ENCODE data around the gene MSL2.

Gene MSL2

GRCh38 chr3:136186344-136186743, 9.8 kb downstream of the MSL2 start:
- TF ChIP-seq, protein P1, sequence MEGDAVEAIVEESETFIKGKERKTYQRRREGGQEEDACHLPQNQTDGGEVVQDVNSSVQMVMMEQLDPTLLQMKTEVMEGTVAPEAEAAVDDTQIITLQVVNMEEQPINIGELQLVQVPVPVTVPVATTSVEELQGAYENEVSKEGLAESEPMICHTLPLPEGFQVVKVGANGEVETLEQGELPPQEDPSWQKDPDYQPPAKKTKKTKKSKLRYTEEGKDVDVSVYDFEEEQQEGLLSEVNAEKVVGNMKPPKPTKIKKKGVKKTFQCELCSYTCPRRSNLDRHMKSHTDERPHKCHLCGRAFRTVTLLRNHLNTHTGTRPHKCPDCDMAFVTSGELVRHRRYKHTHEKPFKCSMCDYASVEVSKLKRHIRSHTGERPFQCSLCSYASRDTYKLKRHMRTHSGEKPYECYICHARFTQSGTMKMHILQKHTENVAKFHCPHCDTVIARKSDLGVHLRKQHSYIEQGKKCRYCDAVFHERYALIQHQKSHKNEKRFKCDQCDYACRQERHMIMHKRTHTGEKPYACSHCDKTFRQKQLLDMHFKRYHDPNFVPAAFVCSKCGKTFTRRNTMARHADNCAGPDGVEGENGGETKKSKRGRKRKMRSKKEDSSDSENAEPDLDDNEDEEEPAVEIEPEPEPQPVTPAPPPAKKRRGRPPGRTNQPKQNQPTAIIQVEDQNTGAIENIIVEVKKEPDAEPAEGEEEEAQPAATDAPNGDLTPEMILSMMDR (IDR thresholded peaks at IDR 0.05), result no peak

DNA sequence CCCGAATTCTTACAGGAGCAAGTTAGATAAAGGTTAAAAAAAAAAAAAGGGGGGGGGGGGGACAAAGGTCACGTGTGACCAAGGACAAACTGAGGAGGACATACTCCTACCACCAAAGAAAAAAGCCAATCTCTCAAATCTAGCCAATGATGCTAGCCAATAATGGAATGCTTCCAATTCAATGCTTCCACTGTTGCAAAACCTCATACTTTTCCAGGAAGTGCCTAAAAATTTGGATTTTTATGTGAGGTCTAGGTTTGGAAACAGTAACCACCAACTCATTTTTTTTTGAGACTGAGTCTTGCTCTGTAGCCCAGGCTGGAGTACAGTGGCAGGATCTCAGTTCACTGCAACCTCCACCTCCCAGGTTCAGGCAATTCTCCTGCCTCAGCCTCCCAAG, 11.4 kb downstream of the MSL2 start:
- TF ChIP-seq, protein P1 (IDR thresholded peaks at IDR 0.05), result no peak

DNA sequence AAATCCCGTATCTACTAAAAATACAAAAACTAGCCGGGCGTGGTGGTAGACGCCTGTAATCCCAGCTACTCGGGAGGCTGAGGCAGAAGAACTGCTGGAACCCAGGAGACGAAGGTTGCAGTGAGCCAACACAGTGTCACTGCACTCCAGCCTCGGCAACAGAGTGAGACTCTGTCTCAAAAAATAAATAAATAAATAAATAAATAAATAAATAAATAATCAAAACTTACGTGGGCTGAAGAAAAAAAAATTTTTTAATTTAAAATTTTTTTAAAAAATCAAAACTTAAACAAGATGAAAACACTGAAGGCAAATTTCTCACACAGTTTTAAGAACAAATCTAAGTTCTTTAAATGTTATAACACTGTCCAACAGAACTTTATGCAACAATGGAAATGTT, 14.4 kb downstream of the MSL2 start:
- TF ChIP-seq, protein P1 (IDR thresholded peaks at IDR 0.05), result no peak

DNA sequence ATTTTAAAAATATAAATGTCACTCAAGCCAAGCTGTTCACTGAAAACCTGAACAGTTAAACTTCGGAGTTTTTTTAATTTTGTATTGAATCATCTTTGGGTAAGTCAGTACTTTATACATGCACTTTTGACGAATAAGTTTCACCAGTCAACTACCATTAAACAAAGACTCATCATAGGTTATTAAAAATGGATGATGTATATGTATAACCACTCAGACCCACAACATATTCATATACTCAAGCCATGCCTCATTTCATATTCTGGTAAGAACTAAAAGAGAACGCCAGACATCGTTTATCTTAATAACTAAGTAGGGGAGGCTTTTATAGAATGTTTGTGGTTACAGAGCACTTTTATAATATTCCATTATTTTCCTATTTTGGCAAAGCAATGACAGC, 18.3 kb downstream of the MSL2 start:
- TF ChIP-seq, protein P1 (IDR thresholded peaks at IDR 0.05), result no peak

DNA sequence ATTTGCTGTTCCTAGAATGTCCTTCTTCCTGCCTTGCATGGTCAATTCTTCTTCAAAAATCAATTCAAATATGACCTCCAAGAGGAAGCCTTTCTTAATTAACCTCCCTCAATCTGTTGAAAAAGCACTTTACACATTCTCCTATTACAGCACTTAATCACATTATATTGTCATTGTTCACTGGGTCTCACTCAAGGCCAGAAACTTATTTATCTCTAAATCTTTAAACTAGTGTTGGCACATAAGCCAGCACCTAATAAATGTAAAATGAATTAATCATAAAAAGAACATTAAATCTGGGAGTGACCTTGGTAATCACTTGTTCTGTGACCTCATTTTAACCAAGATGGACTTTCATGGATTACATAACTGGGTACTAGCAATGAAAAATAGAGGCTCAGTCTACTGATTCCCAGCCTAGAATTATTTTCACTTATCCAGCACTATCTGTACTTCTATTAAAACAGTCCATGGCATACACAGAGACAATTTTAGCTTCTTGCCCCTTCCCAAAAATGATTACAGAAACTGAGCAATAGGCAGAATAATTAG, 22.1 kb downstream of the MSL2 start:
- TF ChIP-seq, protein P1 (IDR thresholded peaks at IDR 0.05), result no peak

GRCh38 chr3:136171097-136171542, 25.0 kb downstream of the MSL2 start:
- TF ChIP-seq, protein P1 (IDR thresholded peaks at IDR 0.05), result no peak

- TF ChIP-seq, protein P1 (IDR thresholded peaks at IDR 0.05), result no peak
These were observed 29.6 kb downstream of the MSL2 start for GRCh38 chr3:136166507-136166906.

- TF ChIP-seq, protein P1 (IDR thresholded peaks at IDR 0.05), result no peak
These were observed 33.8 kb downstream of the MSL2 start for GRCh38 chr3:136162322-136162721.

Measured in LNCAP (cell line).